ENCODE data around the gene CADM2.

Gene CADM2

GRCh38 chr3:85037203-85037602 is 78.4 kb downstream of the CADM2 start:
- no peaks in the 10 kb centered on the region for H3K9me3 Mint-ChIP-seq
- no peaks in the 10 kb centered on the region for H3K27me3 Mint-ChIP-seq (ENCODE audit: low read depth)
- no peak overlapping the region for H3K4me3 Mint-ChIP-seq
- H3K27ac Mint-ChIP-seq = no peak overlapping the region
- no peaks in the 10 kb centered on the region for H3K4me1 Mint-ChIP-seq
- no peaks in the 10 kb centered on the region for H3K36me3 Mint-ChIP-seq (ENCODE audit: low read depth)
- no peak for TF ChIP-seq CTCF (IDR thresholded peaks at IDR 0.05; ENCODE audit: unreplicated experiment in 3 of 3)

GRCh38 chr3:85041001-85041400 is 82.2 kb downstream of the CADM2 start:
- TF ChIP-seq CTCF (IDR thresholded peaks at IDR 0.05; ENCODE audit: unreplicated experiment in 3 of 3) = no peak
- Mint-ChIP-seq H3K4me1 (no peaks in the 10 kb centered on the region), H3K36me3 (ENCODE audit: low read depth) (no peaks in the 10 kb centered on the region), H3K9me3 (no peaks in the 10 kb centered on the region), H3K4me3 (no peak overlapping the region), H3K27me3 (ENCODE audit: low read depth) (no peaks in the 10 kb centered on the region), H3K27ac (no peak overlapping the region)

- Mint-ChIP-seq H3K9me3 (no peaks in the 10 kb centered on the region), H3K27ac (no peak overlapping the region), H3K4me3 (no peak overlapping the region), H3K36me3 (ENCODE audit: low read depth) (no peaks in the 10 kb centered on the region), H3K4me1 (no peaks in the 10 kb centered on the region), H3K27me3 (ENCODE audit: low read depth) (no peaks in the 10 kb centered on the region)
- no peak for TF ChIP-seq CTCF (IDR thresholded peaks at IDR 0.05; ENCODE audit: unreplicated experiment in 3 of 3)
Observed at GRCh38 chr3:85041562-85042055, 82.8 kb downstream of the CADM2 start.

- H3K4me1 Mint-ChIP-seq = no peaks in the 10 kb centered on the region
- no peak overlapping the region for H3K27ac Mint-ChIP-seq
- no peak for TF ChIP-seq CTCF (IDR thresholded peaks at IDR 0.05; ENCODE audit: unreplicated experiment in 3 of 3)
- H3K4me3 Mint-ChIP-seq = no peak overlapping the region
- no peaks in the 10 kb centered on the region for H3K27me3 Mint-ChIP-seq (ENCODE audit: low read depth)
- no peaks in the 10 kb centered on the region for H3K36me3 Mint-ChIP-seq (ENCODE audit: low read depth)
- no peaks in the 10 kb centered on the region for H3K9me3 Mint-ChIP-seq
Observed at GRCh38 chr3:85050821-85051220, 92.0 kb downstream of the CADM2 start.

- no peak for TF ChIP-seq CTCF (IDR thresholded peaks at IDR 0.05; ENCODE audit: unreplicated experiment in 3 of 3)
- Mint-ChIP-seq H3K27me3 (ENCODE audit: low read depth) (no peaks in the 10 kb centered on the region), H3K9me3 (no peaks in the 10 kb centered on the region), H3K4me1 (no peaks in the 10 kb centered on the region), H3K27ac (no peak overlapping the region), H3K4me3 (no peak overlapping the region), H3K36me3 (ENCODE audit: low read depth) (no peaks in the 10 kb centered on the region)
Observed at GRCh38 chr3:85051786-85052185, 93.0 kb downstream of the CADM2 start.

GRCh38 chr3:85053626-85054025 is 94.8 kb downstream of the CADM2 start:
- Mint-ChIP-seq H3K4me3 (no peak overlapping the region), H3K27me3 (ENCODE audit: low read depth) (no peaks in the 10 kb centered on the region)

More at GRCh38 chr3:85053626-85054025, 94.8 kb downstream of the CADM2 start:
- Mint-ChIP-seq H3K4me1 (no peaks in the 10 kb centered on the region), H3K9me3 (no peaks in the 10 kb centered on the region), H3K27ac (no peak overlapping the region), H3K36me3 (ENCODE audit: low read depth) (no peaks in the 10 kb centered on the region)
- no peak for TF ChIP-seq CTCF (IDR thresholded peaks at IDR 0.05; ENCODE audit: unreplicated experiment in 3 of 3)
